HT1080 (cell line): ENCODE results near the gene RNF4. TPM values are rescaled to one million over a fixed set of nuclear protein-coding genes. Genes with fewer than 3 reads are reported as not detected.
"Not testable (repeated sequence)": the region's sequence is repeated elsewhere in the genome, so short reads cannot be mapped to it uniquely, and the experiment has no call there.

ENCODE experiments used
- DNase-seq: peaks from one replicate; pipeline ENCODE4 v3.0.0-alpha.2; 2015; ENCODE audit warnings: low read depth
- polyA plus RNA-seq, 2 experiments: library from polyadenylated mRNA; depleted of rRNA; stranded (reverse); fragments of >200 nt; gene quantifications; 2 replicates each; pipeline ENCODE4 v1.2.3, GENCODE V29; 2015
- total RNA-seq: library from RNA; depleted of rRNA; stranded (reverse); fragments of >200 nt; shearing (Covaris generic); gene quantifications from 2 replicates; pipeline ENCODE4 v1.2.3, GENCODE V29; 2014; rRNA removed

Gene RNF4, protein sequence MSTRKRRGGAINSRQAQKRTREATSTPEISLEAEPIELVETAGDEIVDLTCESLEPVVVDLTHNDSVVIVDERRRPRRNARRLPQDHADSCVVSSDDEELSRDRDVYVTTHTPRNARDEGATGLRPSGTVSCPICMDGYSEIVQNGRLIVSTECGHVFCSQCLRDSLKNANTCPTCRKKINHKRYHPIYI
- 77.4 and 97.7 TPM in 2 replicates for total RNA-seq
- 64.0 and 68.1 TPM in 2 replicates for polyA plus RNA-seq (2015; cell fraction: cytosol; rRNA removed)
- 57.1 and 60.3 TPM in 2 replicates for polyA plus RNA-seq (2015; cell fraction: nucleus; rRNA removed)

DNA sequence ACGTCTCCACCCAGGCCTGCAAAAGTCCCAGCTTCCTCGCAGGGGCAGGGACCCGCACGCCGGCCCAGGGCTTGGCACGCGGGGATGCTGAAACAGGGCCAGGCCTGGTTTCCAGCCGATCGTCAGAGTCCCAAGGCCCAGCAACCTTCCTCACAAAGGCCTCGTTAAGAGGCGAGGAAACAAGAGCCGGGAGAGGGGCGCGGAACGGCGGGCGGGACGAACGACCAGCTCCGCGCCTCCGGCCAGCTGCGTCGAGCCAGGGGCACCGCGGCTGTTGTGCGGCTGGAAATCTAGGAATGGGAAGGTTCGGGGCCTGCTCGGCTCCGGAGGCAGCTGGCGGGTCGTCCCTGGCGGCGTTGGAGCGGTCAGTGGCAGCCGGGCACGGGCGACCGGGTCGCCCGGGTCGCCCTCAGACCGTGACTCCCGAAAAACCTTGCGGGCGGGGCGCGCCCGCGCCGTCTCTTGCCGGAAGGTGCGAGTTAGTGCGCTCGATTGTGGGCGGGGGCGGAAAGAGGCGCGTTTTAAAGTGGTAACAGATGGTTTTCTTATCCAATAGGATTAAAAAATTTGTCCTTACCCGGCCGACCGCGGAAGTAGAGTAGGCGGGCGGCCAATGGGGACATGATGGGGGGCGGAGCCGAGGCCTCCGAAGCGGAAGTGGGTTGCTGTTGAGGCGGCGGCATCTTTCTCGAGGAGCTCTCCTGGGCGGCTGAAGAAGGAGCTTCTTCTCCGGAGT is at the start of gene RNF4:
Gene RNF4 (plus strand): TSS at position 651 of the 736 bp plus-strand sequence. CDS start 21,388 bp downstream, outside the sequence.
- peak; percentile 96 for DNase-seq

DNA sequence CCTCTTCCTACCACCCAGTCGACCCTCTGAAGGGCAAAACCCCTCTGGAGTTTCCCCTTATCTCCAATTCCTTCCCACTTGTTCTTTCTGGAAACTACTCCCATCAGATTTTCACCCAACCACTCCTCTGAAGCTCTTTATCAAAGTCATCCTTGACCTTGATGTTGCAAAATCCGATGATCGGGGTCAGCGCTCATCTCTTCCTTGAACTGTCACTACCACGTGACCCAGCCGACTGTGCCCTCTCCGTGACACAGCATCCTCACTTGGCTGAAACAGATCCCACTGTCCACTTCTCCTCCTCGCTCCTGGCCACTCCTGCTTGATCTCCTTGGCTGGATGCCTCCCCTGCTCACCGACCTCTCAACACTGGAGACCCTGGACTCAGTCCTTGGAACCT is 49.1 kb upstream of the RNF4 start:
- no peak for DNase-seq

DNA sequence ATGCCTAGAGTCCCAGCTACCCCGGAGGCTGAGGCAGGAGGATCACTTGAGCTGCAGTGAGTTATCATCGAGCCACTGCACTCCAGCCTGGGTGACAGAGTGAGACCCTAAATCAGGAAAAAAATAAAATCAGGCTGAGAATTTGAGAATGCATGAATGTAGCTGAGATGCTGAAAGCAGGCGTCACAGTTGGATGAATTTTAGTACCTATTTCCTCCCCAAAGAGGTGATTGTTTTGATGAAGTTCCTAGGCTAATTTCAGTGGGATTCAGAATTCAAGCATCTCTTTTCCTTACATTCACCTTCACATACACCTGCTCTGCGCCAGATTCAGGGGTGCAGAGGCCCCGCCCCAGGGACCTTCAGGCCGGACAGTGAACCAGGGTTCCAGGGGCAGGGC is 47.0 kb upstream of the RNF4 start:
- no peak for DNase-seq

DNA sequence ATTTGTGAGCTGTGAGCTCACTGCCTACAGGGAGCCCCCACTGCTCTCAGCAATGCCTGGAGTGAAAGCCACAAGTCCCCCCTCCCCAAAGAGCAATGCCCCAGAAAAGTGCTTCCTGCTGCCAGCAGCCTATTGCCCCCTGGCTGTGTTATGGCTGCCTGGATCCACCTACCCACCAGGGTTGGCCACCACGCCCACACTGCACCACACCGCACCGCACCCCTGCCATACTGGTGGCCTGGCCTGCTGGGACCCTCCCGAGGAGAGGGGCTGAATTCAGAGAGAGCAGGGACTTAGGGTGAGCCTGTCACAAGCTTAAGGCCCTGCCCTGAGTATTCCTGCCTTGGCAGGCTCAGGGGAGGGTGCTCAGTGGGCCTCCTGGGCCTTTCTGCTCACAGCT is 45.8 kb upstream of the RNF4 start:
- no peak for DNase-seq

DNA sequence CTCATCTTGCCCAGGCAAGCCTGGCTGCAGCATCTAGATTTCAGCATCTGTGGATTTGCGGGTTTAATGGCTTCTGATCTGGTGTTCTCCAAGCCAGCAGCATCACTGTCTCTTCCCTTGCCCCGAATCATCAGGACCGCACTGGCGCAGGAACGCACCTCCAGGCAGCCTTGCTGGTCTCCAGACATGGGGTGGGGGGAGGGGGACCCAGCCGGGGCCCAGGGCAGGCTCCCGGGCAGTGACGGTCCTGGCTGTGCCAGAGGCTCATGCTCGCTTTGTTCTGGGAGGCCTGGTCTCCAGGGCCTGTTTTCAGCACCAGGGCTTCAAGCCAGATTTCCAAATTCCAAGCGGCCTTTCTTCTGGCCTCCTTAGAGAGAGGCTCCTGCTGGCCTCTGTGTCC is 45.2 kb upstream of the RNF4 start:
- no peak for DNase-seq

DNA sequence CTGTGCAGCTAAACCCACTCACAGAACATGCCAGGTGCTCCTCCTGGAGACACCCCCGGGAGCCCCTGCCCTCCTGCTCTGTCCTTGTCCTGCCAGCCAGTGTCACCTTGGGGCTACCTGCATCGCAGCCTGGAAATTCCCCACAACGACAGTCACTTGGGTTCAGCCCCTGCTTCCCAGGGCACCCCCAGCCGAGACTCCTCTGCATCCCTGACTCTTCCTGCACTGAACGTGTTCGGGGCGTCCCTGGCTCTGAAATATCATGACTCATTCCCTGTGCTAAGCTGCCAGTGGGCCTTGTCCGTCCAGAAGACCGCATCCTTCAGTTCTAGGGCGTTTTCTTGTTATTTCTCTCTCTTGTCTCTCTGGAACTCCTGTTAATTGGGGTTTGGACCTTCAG is 44.3 kb upstream of the RNF4 start:
- peak; percentile 41 for DNase-seq

DNA sequence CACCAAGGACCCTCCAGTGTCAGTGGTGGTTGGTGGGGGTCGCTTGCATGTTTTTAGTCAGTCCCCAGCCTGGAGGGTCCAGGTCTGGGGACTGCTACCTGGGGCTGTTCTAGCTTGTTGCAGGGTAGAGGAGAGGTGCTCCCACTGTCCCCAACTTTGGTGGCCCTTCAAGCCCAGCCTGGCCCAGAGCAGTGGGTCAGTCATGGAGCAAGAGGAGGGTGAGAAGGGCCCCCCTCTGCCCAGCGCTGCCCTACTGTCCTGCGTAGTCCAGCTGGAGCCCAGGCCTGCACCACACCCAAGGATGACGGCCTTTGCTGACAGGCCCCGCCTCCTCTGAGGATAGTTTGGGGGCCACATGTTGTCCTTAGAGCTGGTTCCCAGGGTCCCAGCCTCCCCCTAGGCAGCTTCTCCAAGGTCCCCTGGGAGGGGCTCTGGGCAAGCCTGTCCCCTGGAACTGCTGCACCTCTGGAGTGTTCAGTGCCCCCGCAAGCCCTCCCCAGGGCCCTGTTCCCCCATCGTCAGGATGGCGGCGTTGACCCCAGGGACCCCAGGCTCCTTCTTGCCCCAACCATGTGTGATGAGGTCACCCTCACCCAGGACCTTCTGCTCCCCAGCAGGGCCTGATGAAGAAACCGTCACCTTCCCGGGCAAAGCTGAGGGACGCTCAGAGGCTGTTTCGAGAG is 43.4 kb upstream of the RNF4 start:
- no peak for DNase-seq

DNA sequence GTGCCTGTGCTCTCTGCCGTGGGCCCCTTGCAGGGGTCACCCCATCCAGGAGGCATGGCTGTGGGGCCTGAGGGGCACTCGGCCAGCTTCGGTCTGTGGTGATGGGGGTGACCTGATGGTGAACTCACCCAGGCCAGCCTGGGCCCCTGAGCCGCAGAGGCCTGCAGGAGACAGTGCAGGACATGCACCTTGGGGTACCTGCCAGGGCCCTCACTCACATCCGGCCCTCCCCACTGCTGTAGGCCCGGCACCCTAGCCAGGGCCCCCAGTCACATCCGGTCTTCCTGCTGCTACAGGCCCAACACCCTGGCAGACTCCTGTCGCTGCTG is 42.9 kb upstream of the RNF4 start:
- DNase-seq = no peak

DNA sequence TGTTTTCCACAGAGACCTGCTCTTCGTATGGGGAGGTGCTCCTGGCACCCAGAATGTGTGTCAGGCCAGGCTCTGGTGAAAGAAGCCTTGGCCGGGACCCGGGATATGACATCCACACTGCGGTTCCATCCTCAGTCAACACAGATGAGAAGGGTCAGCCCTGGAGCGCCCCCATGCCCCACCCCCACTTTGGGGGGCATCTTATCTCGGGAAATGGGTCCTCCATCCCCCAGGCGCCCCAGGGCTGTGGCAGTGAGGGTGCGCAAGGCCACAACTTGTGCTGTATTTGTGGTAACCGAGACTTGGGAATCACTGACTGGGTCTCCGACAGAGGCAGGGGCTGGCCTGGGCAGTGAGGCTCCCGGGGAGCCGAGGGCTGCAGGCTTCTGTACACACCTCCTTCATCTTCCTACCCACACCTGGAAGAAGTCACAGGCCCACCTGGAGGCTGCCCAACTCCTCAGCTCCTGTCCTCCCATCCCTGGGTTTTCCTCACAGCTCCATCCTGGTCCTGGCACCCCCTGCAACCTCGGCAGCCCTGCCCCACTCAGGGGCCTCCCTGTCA is 42.1 kb upstream of the RNF4 start:
- no peak for DNase-seq

DNA sequence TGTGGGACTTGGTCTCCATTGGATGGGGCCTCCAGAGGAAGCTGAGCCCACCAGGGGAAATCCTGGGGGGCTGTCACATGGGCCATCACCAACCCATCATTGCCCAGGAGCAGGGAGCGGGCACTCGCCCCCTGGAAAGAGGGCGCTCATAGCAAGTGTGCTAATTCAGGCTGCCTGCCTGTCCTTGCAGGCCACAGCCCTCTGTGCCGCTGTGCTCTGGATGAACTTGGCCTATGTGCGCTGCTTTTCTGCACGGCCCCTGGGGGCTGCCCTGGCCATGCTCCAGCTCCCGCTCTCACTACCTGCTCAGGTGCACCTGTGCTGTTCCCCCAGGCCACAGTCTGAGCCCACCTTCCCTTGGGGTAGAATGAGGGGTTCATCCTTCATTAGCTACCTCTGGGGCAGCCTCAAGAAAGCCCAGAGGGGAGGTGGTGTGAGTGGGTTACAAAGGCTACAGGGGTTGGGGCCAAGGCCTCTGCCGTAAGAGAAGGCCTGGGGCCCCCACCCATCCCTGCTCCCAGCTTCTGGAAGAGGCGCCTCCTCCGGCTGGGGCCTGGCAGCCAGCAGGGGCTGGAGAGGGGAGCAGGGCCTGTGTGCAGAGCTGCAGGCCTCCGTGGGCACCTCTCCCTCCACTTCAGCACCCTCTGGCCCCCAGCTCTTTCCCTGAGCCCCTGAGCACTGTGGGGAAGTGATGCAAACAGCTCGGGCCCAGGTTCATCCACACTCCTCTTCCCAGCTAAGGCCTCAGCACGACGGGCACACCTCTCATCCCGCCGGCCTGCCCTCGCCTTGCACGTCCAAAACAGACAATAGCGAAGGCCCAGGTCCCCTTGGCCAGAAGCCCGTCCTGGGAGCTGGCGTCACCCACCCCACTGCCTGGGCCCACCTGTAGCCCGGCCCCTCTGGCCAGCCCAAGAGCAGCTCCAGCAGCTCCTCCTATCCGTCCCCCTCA is 41.2 kb upstream of the RNF4 start:
- DNase-seq = no peak

DNA sequence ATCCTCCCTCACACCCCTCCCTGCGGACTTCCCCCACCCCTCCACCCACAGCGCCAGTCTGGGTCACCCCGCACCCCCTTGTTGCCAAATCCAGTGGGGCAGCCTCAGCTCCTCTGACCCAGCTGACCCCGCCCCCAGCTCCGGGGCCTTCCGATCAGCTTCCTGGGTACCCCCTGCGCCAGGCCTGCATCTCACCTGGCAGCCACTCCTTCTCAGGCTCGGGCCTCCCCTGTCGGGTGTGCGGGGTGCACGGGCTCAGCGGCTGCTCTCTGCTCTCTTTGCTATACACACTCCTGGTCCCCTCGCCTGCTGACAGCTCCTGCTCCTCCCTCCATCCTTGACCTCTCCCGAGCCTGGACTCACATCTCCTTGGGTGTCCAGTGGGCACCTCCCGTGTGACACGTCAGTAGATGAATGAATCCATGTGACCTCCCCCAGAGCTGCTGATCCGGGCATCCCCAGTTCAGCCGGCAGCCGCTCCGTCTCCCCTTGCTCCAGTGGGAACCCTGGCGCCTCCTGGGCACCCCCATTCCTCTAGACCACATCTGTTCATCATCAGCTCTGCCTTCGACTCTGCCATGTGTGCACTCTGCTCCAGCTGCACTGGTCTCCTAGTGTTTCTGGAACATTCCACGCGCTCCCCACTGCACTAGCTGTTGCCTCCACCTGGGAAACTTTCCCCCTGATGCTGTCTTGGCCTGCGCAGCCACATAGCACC is 40.3 kb upstream of the RNF4 start:
- DNase-seq = no peak

DNA sequence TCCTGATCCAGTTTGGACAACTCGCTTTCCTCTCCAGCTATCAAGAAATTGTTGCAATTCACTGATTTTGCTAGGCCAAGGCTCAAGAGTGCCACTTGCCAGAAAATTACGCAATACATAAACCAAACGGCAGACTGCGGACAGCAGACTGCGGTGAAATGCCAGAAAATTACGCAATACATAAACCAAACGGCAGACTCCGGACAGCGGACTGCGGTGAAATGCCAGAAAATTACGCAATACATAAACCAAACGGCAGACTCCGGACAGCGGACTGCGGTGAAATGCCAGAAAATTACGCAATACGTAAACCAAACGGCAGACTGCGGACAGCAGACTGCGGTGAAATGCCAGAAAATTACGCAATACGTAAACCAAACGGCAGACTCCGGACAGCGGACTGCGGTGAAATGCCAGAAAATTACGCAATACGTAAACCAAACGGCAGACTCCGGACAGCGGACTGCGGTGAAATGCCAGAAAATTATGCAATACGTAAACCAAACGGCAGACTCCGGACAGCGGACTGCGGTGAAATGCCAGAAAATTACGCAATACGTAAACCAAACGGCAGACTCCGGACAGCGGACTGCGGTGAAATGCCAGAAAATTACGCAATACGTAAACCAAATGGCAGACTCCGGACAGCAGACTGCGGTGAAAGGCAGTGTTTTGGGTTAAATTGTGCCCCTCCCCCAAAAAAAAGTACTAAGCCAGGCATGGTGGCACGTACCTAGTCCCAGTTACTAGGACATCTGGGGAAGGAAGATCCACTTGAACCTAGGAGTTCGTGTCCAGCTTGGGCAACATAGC is 38.8 kb upstream of the RNF4 start:
- not testable (repeated sequence) for DNase-seq

DNA sequence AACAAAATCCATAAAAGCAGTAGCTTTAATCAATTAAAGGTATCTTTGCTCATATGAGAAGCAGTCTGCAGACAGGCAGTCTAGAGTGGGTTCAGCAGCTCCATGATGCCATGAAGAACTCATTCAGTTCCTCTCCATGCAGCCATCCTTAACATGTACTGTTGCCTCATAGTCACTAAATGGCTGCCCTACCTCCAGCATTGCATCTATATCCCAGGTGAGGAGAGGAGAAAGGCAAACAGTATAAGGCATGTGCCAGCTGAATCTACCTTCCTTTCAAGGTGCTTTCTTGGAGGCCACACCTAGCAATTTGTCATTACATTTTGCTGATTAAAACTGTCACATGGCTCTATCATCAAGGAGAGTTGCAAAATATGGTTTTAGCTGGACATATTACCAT is 36.9 kb upstream of the RNF4 start:
- DNase-seq = no peak

DNA sequence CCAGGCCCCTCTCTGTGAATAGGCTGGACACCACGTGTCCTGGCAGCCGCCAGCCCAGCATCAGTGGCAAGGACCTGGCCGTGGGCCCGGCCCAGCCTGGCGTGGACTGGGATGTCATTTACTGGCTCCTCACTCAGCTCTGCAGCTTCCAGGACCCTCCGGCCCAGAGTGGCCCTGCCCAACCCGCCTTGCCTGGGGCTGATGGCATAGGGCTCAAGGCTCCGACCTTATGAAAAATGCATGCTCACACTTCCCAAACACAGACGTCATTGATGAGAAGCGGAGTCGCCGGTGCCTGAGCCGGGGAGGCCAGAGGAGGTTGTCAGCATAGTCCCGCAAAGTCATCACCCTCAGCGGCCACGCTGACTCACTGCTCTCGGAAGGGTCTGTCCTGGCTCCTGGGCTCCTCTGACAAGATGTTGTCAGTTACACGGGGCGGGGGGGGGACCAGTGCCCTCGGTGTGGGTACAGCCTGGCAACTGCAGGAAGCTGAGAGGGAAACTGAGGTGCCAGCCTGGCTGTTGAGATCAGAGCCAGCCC is 35.8 kb upstream of the RNF4 start:
- DNase-seq = peak; percentile 54

DNA sequence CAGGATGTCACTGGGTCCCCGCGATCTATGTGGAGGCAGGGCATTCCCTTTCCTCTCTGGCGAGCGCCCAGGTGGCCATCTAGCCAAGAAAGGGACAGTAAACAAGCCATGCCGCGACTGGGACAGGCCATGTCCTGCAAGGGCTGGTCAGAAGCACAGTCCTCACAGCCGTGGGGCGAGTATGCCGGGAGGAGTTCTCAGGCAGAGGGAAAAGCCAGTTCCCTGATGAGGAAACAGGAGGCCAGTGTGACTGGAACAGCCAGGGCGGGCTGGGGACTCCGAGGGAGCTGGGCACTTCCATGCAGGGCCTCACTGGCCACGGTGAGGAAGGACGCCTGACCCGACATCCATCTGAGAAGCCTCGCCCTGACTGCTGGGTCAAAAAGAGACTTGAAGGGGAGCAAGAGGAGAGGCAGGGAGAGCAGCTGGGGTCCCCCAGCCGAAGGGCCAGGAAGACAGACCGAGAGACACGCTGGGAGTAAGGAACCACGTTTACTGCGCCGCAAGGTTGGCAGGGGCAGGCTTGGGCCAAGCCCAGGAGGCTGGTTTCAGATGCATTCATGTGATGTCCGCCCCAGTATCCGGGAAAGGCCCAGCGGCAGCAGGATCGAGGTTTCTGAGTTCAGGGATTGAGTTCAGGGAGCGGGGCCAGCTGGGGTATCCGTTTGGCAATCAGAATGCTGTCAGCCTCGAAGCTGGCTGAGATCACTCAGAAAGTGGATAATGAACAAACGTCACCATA is 35.1 kb upstream of the RNF4 start:
- DNase-seq = no peak

DNA sequence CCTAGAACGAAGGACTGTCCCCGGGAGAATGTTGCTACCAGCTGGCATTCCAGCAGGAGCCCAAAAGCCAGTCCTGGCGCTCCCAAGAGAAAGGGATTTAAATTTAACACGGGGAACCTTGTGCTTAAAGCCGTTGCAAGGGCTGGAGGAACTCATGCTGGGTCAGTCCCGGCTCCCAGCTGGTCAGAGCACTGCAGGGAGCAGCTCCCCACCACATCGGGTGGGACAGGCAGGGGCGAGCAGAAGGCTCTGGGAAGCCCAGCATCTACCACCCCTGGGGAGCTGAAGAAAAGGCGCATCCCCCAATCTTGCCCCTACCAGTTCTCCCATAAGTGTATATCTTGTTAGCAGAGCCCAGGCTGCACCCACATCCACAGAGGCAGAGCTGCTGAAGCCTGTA is 34.5 kb upstream of the RNF4 start:
- no peak for DNase-seq

DNA sequence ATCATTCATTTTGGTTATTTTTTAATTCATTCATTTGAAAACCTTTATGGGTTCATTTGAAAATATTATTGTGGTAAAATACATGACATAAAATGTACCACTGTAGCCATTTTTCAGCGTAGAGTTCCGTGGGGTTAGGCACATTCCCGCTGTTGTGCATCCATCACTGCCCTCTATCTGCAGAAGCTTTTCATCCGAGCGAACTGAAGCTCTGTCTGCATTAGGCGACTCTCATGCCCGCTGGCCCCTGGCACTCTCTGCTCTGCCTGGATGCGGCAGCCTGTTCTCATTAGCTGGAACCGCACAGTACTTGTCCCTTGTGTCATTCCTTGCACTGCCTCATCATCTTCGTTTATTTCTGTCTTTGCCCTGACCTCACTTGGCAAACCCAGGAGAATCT is 32.6 kb upstream of the RNF4 start:
- DNase-seq = no peak

DNA sequence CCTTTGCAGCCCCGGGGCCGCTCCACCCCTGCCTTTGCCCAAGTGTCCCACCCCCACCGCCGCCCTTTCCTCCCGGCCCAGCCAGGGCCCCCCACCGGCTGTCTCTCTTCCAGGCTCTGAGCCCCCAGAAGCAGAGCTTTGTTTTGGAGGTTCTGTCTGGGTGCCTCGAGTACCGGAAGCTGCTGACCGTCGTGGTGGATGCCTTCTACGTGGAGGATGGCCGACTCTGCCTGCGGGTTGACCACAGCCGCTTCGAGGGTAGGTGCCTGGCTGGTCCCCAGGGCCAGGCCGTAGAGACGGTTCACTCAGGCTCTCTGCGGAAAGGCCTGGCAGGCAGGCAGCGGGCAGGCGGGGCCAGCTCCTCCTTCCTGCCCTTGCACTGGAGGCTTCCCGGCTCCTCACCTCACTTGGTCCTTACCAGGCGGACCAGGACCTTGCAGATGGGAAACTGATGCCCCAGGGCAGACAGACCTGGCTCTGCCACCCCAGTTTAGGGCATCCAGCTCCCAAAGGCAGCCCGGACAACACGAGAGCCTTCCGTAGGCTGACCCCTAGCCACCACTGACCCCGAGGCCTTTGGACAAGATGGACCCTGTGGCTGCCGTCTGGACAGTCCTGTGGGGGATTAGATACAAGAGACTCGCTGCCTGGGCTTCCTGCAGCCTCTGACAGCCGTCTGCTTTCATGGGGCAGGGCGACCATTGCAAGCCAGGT is 32.0 kb upstream of the RNF4 start:
- DNase-seq = no peak
